ENCODE measurements around the gene STXBP5. TPM values are rescaled to one million over a fixed set of nuclear protein-coding genes. Genes with fewer than 3 reads are reported as not detected.

Gene STXBP5
- total RNA-seq, 1 experiment from 2014 or later: 11.6 TPM

- H3K4me3 Mint-ChIP-seq: no peak overlapping the region
- Histone ChIP-seq H2BK15ac (ENCODE audit: low read depth, low read length) (no peak overlapping the region), H2BK5ac (ENCODE audit: insufficient read length, low read length) (no peak overlapping the region), H3K9me3 (ENCODE audit: control insufficient read depth, low read depth, low read length) (no peaks in the 10 kb centered on the region), H3K9ac (ENCODE audit: extremely low read depth, insufficient read length, low read length) (no peak overlapping the region), H4K8ac (replicated peaks; ENCODE audit: insufficient read length, low read depth, low read length) (no peak overlapping the region), H3K4ac (ENCODE audit: low read depth, low read length) (no peak overlapping the region), H3K18ac (ENCODE audit: insufficient read length, low read depth, low read length) (no peak overlapping the region), H3K14ac (ENCODE audit: insufficient read depth, low read length) (no peak overlapping the region), H2BK120ac (ENCODE audit: low read depth, low read length, poor library complexity, severe bottlenecking) (no peak overlapping the region), H3K79me2 (ENCODE audit: insufficient read depth, low read length) (no peaks in the 10 kb centered on the region), H3K4me1 (ENCODE audit: insufficient read depth, low read length) (no peaks in the 10 kb centered on the region), H4K20me1 (ENCODE audit: control insufficient read depth, insufficient read depth, insufficient read length) (no peaks in the 10 kb centered on the region), H2BK20ac (ENCODE audit: low read depth, low read length, poor library complexity, severe bottlenecking) (no peak overlapping the region), H3K56ac (ENCODE audit: insufficient read length, low read depth, low read length) (no peak overlapping the region), H4K5ac (ENCODE audit: insufficient read length, low read depth, low read length) (no peak overlapping the region), H3K4me2 (ENCODE audit: insufficient read depth, insufficient read length, low read length) (no peak overlapping the region), H4K91ac (ENCODE audit: insufficient read length, low read depth, low read length) (no peak overlapping the region), H3K27ac (ENCODE audit: insufficient read length, low read depth, low read length) (no peak overlapping the region), H2AK5ac (ENCODE audit: insufficient read length, low read length) (no peak overlapping the region), H2AFZ (ENCODE audit: low read length) (no peak overlapping the region), H3K27me3 (ENCODE audit: insufficient read depth, low read length) (no peaks in the 10 kb centered on the region), H3K79me1 (ENCODE audit: insufficient read depth, low read depth, low read length, poor library complexity, severe bottlenecking) (no peaks in the 10 kb centered on the region), H3K23me2 (ENCODE audit: insufficient read length, low read depth, low read length, poor library complexity, severe bottlenecking) (no peaks in the 10 kb centered on the region), H2BK12ac (ENCODE audit: insufficient read length, low read depth, low read length) (no peak overlapping the region), H3T11ph (ENCODE audit: low read length) (no peak overlapping the region), H3K23ac (ENCODE audit: insufficient read length, low read depth, low read length) (no peak overlapping the region)
- H3K9me3 Mint-ChIP-seq: peaks cover 0 to 4% of the 10 kb centered on the region in 2 experiments; a peak in 2 of 5 replicates
- no peak for DNase-seq
- 0 out of 7 replicates have a peak overlapping the region, but pooled peaks of 1 of the 3 experiments have one; percentile 57 for H3K27ac Mint-ChIP-seq
- WGBS (ENCODE audit: extremely low coverage, insufficient read length, low lambda C conversion rate): no CpG with 5 or more reads among the region's 2 CpGs
- TF ChIP-seq CTCF (conservative IDR thresholded peaks at IDR 0.05): no peak
- no peaks in the 10 kb centered on the region for H3K27me3 Mint-ChIP-seq (ENCODE audit: low read depth)
- peaks cover 17 to 36% (median 25%) of the 10 kb centered on the region in 3 experiments for H3K36me3 Mint-ChIP-seq (ENCODE audit: insufficient read depth in 1 of 3, low read depth in 3 of 3)
- H3K4me1 Mint-ChIP-seq: no peaks in the 10 kb centered on the region
These were observed 77.8 kb downstream of the STXBP5 start for GRCh38 chr6:147281895-147282565.

Measured in H9 (cell line).